ENCODE data around the gene MCC. TPM values are rescaled to one million over a fixed set of nuclear protein-coding genes. Genes with fewer than 3 reads are reported as not detected.

The MCC gene
- total RNA-seq, 1 experiment from 2014 or later, result 7.6 TPM

DNA sequence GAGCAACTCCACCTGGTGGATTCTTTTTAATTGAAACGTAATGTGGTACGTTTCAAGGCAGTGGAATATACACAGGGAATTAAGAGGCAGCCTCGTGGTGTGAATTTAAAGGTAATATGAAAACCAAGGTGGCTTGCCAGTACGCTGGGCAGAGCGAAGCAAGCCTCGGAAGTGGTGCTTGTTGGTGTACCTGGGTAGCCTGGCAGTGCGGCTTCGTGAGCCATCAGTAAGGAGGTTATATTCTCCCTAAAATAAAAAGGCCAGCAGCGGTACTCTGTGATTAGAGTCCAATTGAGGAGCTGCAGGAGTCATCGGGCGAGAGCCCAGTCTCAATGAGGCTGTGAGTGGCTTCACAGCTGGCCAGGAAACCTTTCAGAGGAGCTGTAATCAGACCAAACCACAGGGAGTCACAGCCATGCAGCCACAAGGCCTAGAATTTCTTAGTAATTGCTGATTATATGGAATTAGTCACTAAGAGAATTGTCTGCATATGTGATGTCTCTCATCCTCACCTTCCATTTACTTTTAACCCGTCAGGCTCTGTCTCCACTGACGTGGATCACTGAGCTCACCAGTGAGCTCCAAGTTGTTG lies 454.0 kb downstream of the MCC start:
- Mint-ChIP-seq H3K36me3 (ENCODE audit: insufficient read depth in 1 of 3, low read depth in 3 of 3) (peaks cover 5 to 6% (median 5%) of the 10 kb centered on the region in 3 experiments; a peak in 4 of 7 replicates), H3K4me1 (peaks cover 52% of the 10 kb centered on the region in 2 experiments), H3K27ac (peak overlapping the region; percentile 19 to 56 (median 22); a peak in 3 of 7 replicates), H3K9me3 (no peaks in the 10 kb centered on the region), H3K27me3 (ENCODE audit: low read depth) (no peaks in the 10 kb centered on the region; the same call in 1 of the 2 replicates), H3K4me3 (no peak overlapping the region)
- Histone ChIP-seq H2BK5ac (ENCODE audit: insufficient read length, low read length) (no peak overlapping the region), H2BK12ac (ENCODE audit: insufficient read length, low read depth, low read length) (no peak overlapping the region), H2AFZ (ENCODE audit: low read length) (no peak overlapping the region), H2AK5ac (ENCODE audit: insufficient read length, low read length) (no peak overlapping the region), H2BK20ac (ENCODE audit: low read depth, low read length, poor library complexity, severe bottlenecking) (no peak overlapping the region), H3K9ac (ENCODE audit: extremely low read depth, insufficient read length, low read length) (no peak overlapping the region), H3K79me1 (ENCODE audit: insufficient read depth, low read depth, low read length, poor library complexity, severe bottlenecking) (no peaks in the 10 kb centered on the region), H3K4ac (ENCODE audit: low read depth, low read length) (no peak overlapping the region), H3K27me3 (ENCODE audit: insufficient read depth, low read length) (no peaks in the 10 kb centered on the region), H3K79me2 (ENCODE audit: insufficient read depth, low read length) (no peaks in the 10 kb centered on the region), H3K9me3 (ENCODE audit: control insufficient read depth, low read depth, low read length) (no peaks in the 10 kb centered on the region), H3K4me2 (ENCODE audit: insufficient read depth, insufficient read length, low read length) (no peak overlapping the region), H4K5ac (ENCODE audit: insufficient read length, low read depth, low read length) (no peak overlapping the region), H3K18ac (ENCODE audit: insufficient read length, low read depth, low read length) (no peak overlapping the region), H3K23ac (ENCODE audit: insufficient read length, low read depth, low read length) (no peak overlapping the region), H2BK15ac (ENCODE audit: low read depth, low read length) (no peak overlapping the region), H3K4me1 (ENCODE audit: insufficient read depth, low read length) (peaks cover 4% of the 10 kb centered on the region; the same call in 1 of the 2 replicates), H3K27ac (ENCODE audit: insufficient read length, low read depth, low read length) (no peak overlapping the region), H3K23me2 (ENCODE audit: insufficient read length, low read depth, low read length, poor library complexity, severe bottlenecking) (no peaks in the 10 kb centered on the region), H3T11ph (ENCODE audit: low read length) (no peak overlapping the region), H3K56ac (ENCODE audit: insufficient read length, low read depth, low read length) (no peak overlapping the region), H2BK120ac (ENCODE audit: low read depth, low read length, poor library complexity, severe bottlenecking) (no peak overlapping the region), H4K20me1 (ENCODE audit: control insufficient read depth, insufficient read depth, insufficient read length) (no peaks in the 10 kb centered on the region), H4K8ac (replicated peaks; ENCODE audit: insufficient read length, low read depth, low read length) (no peak overlapping the region), H3K14ac (ENCODE audit: insufficient read depth, low read length) (no peak overlapping the region), H4K91ac (ENCODE audit: insufficient read length, low read depth, low read length) (no peak overlapping the region)
- TF ChIP-seq, protein P1, sequence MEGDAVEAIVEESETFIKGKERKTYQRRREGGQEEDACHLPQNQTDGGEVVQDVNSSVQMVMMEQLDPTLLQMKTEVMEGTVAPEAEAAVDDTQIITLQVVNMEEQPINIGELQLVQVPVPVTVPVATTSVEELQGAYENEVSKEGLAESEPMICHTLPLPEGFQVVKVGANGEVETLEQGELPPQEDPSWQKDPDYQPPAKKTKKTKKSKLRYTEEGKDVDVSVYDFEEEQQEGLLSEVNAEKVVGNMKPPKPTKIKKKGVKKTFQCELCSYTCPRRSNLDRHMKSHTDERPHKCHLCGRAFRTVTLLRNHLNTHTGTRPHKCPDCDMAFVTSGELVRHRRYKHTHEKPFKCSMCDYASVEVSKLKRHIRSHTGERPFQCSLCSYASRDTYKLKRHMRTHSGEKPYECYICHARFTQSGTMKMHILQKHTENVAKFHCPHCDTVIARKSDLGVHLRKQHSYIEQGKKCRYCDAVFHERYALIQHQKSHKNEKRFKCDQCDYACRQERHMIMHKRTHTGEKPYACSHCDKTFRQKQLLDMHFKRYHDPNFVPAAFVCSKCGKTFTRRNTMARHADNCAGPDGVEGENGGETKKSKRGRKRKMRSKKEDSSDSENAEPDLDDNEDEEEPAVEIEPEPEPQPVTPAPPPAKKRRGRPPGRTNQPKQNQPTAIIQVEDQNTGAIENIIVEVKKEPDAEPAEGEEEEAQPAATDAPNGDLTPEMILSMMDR (conservative IDR thresholded peaks at IDR 0.05), result no peak
- no peak for DNase-seq
- WGBS (ENCODE audit: extremely low coverage, insufficient read length, low lambda C conversion rate), result no CpG with 5 or more reads among the region's 13 CpGs

Measured in H9 (cell line).